Measurements from ENCODE around the gene CCDC50.

CCDC50 gene

GRCh38 chr3:191401775-191402357, 72.7 kb downstream of the CCDC50 start:
- no peak for ATAC-seq
- no peak for TF ChIP-seq CREB5 (CRISPR knock-in tag; IDR thresholded peaks at IDR 0.05; ENCODE audit: low read depth)
- TF ChIP-seq ARNTL (CRISPR knock-in tag; IDR thresholded peaks at IDR 0.05; ENCODE audit: borderline replicate concordance, low read depth), result no peak
- no peak for TF ChIP-seq BACH2 (CRISPR knock-in tag; IDR thresholded peaks at IDR 0.05; ENCODE audit: borderline replicate concordance)
- TF ChIP-seq ZNF565 (CRISPR knock-in tag; conservative IDR thresholded peaks at IDR 0.05; ENCODE audit: low read depth), result no peak
- no peak for TF ChIP-seq GLIS3 (CRISPR knock-in tag; IDR thresholded peaks at IDR 0.05)
- no peak for TF ChIP-seq ZFP30 (CRISPR knock-in tag; IDR thresholded peaks at IDR 0.05)
- TF ChIP-seq OSR1 (CRISPR knock-in tag; IDR thresholded peaks at IDR 0.05), result no peak
- no peak for TF ChIP-seq ISL1 (CRISPR knock-in tag; IDR thresholded peaks at IDR 0.05)
- TF ChIP-seq POU6F1 (CRISPR knock-in tag; IDR thresholded peaks at IDR 0.05; ENCODE audit: borderline replicate concordance, low read depth), result no peak
- TF ChIP-seq SNAI2 (CRISPR knock-in tag; IDR thresholded peaks at IDR 0.05), result no peak
- TF ChIP-seq CSRNP3 (CRISPR knock-in tag; IDR thresholded peaks at IDR 0.05), result no peak

GRCh38 chr3:191409791-191410359, 80.7 kb downstream of the CCDC50 start:
- ATAC-seq, result no peak
- TF ChIP-seq ISL1 (CRISPR knock-in tag; IDR thresholded peaks at IDR 0.05) (no peak), CSRNP3 (CRISPR knock-in tag; IDR thresholded peaks at IDR 0.05) (no peak), PATZ1 (CRISPR knock-in tag; IDR thresholded peaks at IDR 0.05; ENCODE audit: borderline replicate concordance) (no peak), PPARA (CRISPR knock-in tag; IDR thresholded peaks at IDR 0.05; ENCODE audit: borderline replicate concordance) (no peak), ZC3H10 (CRISPR knock-in tag; IDR thresholded peaks at IDR 0.05) (no peak), ZNF70 (CRISPR knock-in tag; IDR thresholded peaks at IDR 0.05) (no peak), TSHZ2 (CRISPR knock-in tag; IDR thresholded peaks at IDR 0.05) (no peak), SNAI2 (CRISPR knock-in tag; IDR thresholded peaks at IDR 0.05) (no peak), ZNF8 (CRISPR knock-in tag; IDR thresholded peaks at IDR 0.05) (no peak), ZFP3 (CRISPR knock-in tag; IDR thresholded peaks at IDR 0.05) (no peak), ARNTL (CRISPR knock-in tag; IDR thresholded peaks at IDR 0.05; ENCODE audit: borderline replicate concordance, low read depth) (no peak), ZFP30 (CRISPR knock-in tag; IDR thresholded peaks at IDR 0.05) (no peak), RARB (CRISPR knock-in tag; IDR thresholded peaks at IDR 0.05) (no peak), OSR1 (CRISPR knock-in tag; IDR thresholded peaks at IDR 0.05) (no peak), BACH2 (CRISPR knock-in tag; IDR thresholded peaks at IDR 0.05; ENCODE audit: borderline replicate concordance) (no peak), CSDC2 (CRISPR knock-in tag; IDR thresholded peaks at IDR 0.05) (no peak), CREB5 (CRISPR knock-in tag; IDR thresholded peaks at IDR 0.05; ENCODE audit: low read depth) (no peak), POU6F1 (CRISPR knock-in tag; IDR thresholded peaks at IDR 0.05; ENCODE audit: borderline replicate concordance, low read depth) (no peak), ESRRG (CRISPR knock-in tag; IDR thresholded peaks at IDR 0.05) (no peak), TCF4 (CRISPR knock-in tag; IDR thresholded peaks at IDR 0.05; ENCODE audit: borderline replicate concordance) (no peak)

Measured in SK-N-SH treated with all-trans-retinoic acid at 6 μM for 48 hours (cell line).